ENCODE measurements around the gene TNK2. TPM values are rescaled to one million over a fixed set of nuclear protein-coding genes. Genes with fewer than 3 reads are reported as not detected.

The TNK2 gene
- total RNA-seq, 1 donor from 2014 or later: 39.1 TPM

GRCh38 chr3:195823999-195824398, 84.4 kb downstream of the TNK2 start:
- Mint-ChIP-seq H3K4me3 (ENCODE audit: unreplicated experiment) (no peak overlapping the region), H3K27me3 (ENCODE audit: low read depth, unreplicated experiment) (peaks cover 31% of the 10 kb centered on the region), H3K9me3 (ENCODE audit: unreplicated experiment) (no peaks in the 10 kb centered on the region), H3K4me1 (ENCODE audit: low read depth, unreplicated experiment) (no peaks in the 10 kb centered on the region), H3K27ac (ENCODE audit: unreplicated experiment) (no peak overlapping the region), H3K36me3 (ENCODE audit: low read depth, unreplicated experiment) (no peaks in the 10 kb centered on the region)
- Histone ChIP-seq H3K4me2 (ENCODE audit: low read length) (no peak overlapping the region), H3K9ac (ENCODE audit: low read length) (no peak overlapping the region), H2AFZ (ENCODE audit: low read depth, low read length) (no peak overlapping the region), H3K27me3 (ENCODE audit: insufficient read depth, low read length) (peaks cover 6% of the 10 kb centered on the region), H4K20me1 (ENCODE audit: insufficient read depth, low read length) (no peaks in the 10 kb centered on the region), H3K36me3 (ENCODE audit: insufficient read depth, low read length) (no peaks in the 10 kb centered on the region), H3K4me3 (ENCODE audit: insufficient read depth, low read depth, low read length) (no peak overlapping the region), H3K79me2 (ENCODE audit: insufficient read depth, low read length) (no peaks in the 10 kb centered on the region), H3K9me3 (ENCODE audit: insufficient read depth, low read depth, low read length) (no peaks in the 10 kb centered on the region), H3K27ac (ENCODE audit: low read depth, low read length) (no peak overlapping the region), H3K4me1 (ENCODE audit: insufficient read depth, low read length) (no peaks in the 10 kb centered on the region)
- FAIRE-seq (no peak), DNase-seq (ENCODE audit: low read depth) (peak; percentile 35)
- TF ChIP-seq, protein P1, sequence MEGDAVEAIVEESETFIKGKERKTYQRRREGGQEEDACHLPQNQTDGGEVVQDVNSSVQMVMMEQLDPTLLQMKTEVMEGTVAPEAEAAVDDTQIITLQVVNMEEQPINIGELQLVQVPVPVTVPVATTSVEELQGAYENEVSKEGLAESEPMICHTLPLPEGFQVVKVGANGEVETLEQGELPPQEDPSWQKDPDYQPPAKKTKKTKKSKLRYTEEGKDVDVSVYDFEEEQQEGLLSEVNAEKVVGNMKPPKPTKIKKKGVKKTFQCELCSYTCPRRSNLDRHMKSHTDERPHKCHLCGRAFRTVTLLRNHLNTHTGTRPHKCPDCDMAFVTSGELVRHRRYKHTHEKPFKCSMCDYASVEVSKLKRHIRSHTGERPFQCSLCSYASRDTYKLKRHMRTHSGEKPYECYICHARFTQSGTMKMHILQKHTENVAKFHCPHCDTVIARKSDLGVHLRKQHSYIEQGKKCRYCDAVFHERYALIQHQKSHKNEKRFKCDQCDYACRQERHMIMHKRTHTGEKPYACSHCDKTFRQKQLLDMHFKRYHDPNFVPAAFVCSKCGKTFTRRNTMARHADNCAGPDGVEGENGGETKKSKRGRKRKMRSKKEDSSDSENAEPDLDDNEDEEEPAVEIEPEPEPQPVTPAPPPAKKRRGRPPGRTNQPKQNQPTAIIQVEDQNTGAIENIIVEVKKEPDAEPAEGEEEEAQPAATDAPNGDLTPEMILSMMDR (IDR thresholded peaks at IDR 0.05; ENCODE audit: insufficient read depth, low read depth, low read length): no peak
- TF ChIP-seq EZH2 (IDR thresholded peaks at IDR 0.05; ENCODE audit: insufficient read depth, low read length): no peak

- no peaks in the 10 kb centered on the region for H3K9me3 ChIP-seq (ENCODE audit: insufficient read depth, low read depth, low read length)
- peaks cover 35% of the 10 kb centered on the region for H3K27me3 Mint-ChIP-seq (ENCODE audit: low read depth, unreplicated experiment)
- H2AFZ ChIP-seq (ENCODE audit: low read depth, low read length): no peak overlapping the region
- TF ChIP-seq EZH2 (IDR thresholded peaks at IDR 0.05; ENCODE audit: insufficient read depth, low read length): no peak
- TF ChIP-seq, protein P1 (IDR thresholded peaks at IDR 0.05; ENCODE audit: insufficient read depth, low read depth, low read length): no peak
- H4K20me1 ChIP-seq (ENCODE audit: insufficient read depth, low read length): no peaks in the 10 kb centered on the region
- no peak overlapping the region for H3K4me3 ChIP-seq (ENCODE audit: insufficient read depth, low read depth, low read length)
- no peaks in the 10 kb centered on the region for H3K79me2 ChIP-seq (ENCODE audit: insufficient read depth, low read length)
- no peak overlapping the region for H3K9ac ChIP-seq (ENCODE audit: low read length)
- H3K4me3 Mint-ChIP-seq (ENCODE audit: unreplicated experiment): no peak overlapping the region
- H3K4me1 Mint-ChIP-seq (ENCODE audit: low read depth, unreplicated experiment): no peaks in the 10 kb centered on the region
- H3K36me3 Mint-ChIP-seq (ENCODE audit: low read depth, unreplicated experiment): no peaks in the 10 kb centered on the region
- FAIRE-seq (no peak), DNase-seq (ENCODE audit: low read depth) (no peak)
- no peak overlapping the region for H3K4me2 ChIP-seq (ENCODE audit: low read length)
- H3K27me3 ChIP-seq (ENCODE audit: insufficient read depth, low read length): peaks cover 6% of the 10 kb centered on the region
- no peak overlapping the region for H3K27ac ChIP-seq (ENCODE audit: low read depth, low read length)
- no peaks in the 10 kb centered on the region for H3K4me1 ChIP-seq (ENCODE audit: insufficient read depth, low read length)
- H3K27ac Mint-ChIP-seq (ENCODE audit: unreplicated experiment): no peak overlapping the region
- no peaks in the 10 kb centered on the region for H3K9me3 Mint-ChIP-seq (ENCODE audit: unreplicated experiment)
- H3K36me3 ChIP-seq (ENCODE audit: insufficient read depth, low read length): no peaks in the 10 kb centered on the region
Observed at GRCh38 chr3:195823280-195823679, 85.1 kb downstream of the TNK2 start.

- H3K79me2 ChIP-seq (ENCODE audit: insufficient read depth, low read length): no peaks in the 10 kb centered on the region
- peaks cover 6% of the 10 kb centered on the region for H3K27me3 ChIP-seq (ENCODE audit: insufficient read depth, low read length)
- Mint-ChIP-seq H3K27ac (ENCODE audit: unreplicated experiment) (no peak overlapping the region), H3K36me3 (ENCODE audit: low read depth, unreplicated experiment) (no peaks in the 10 kb centered on the region), H3K27me3 (ENCODE audit: low read depth, unreplicated experiment) (peaks cover 39% of the 10 kb centered on the region), H3K4me1 (ENCODE audit: low read depth, unreplicated experiment) (no peaks in the 10 kb centered on the region), H3K4me3 (ENCODE audit: unreplicated experiment) (no peak overlapping the region), H3K9me3 (ENCODE audit: unreplicated experiment) (no peaks in the 10 kb centered on the region)
- H4K20me1 ChIP-seq (ENCODE audit: insufficient read depth, low read length): no peaks in the 10 kb centered on the region
- H3K4me1 ChIP-seq (ENCODE audit: insufficient read depth, low read length): no peaks in the 10 kb centered on the region
- H3K4me2 ChIP-seq (ENCODE audit: low read length): no peak overlapping the region
- no peak overlapping the region for H3K27ac ChIP-seq (ENCODE audit: low read depth, low read length)
- no peaks in the 10 kb centered on the region for H3K36me3 ChIP-seq (ENCODE audit: insufficient read depth, low read length)
- no peak overlapping the region for H3K9ac ChIP-seq (ENCODE audit: low read length)
- H3K4me3 ChIP-seq (ENCODE audit: insufficient read depth, low read depth, low read length): no peak overlapping the region
- FAIRE-seq: no peak
- TF ChIP-seq, protein P1 (IDR thresholded peaks at IDR 0.05; ENCODE audit: insufficient read depth, low read depth, low read length): no peak
- no peak for TF ChIP-seq EZH2 (IDR thresholded peaks at IDR 0.05; ENCODE audit: insufficient read depth, low read length)
- no peak for DNase-seq (ENCODE audit: low read depth)
- H3K9me3 ChIP-seq (ENCODE audit: insufficient read depth, low read depth, low read length): no peaks in the 10 kb centered on the region
- no peak overlapping the region for H2AFZ ChIP-seq (ENCODE audit: low read depth, low read length)
Observed at GRCh38 chr3:195822131-195822696, 86.1 kb downstream of the TNK2 start.
